A172 (cell line): ENCODE data around the gene PREX1. TPM values are rescaled to one million over a fixed set of nuclear protein-coding genes. Genes with fewer than 3 reads are reported as not detected.
"Not testable (repeated sequence)": the region's sequence is repeated elsewhere in the genome, so short reads cannot be mapped to it uniquely, and the experiment has no call there.

Experiments used
- DNase-seq: peaks from one replicate; pipeline ENCODE4 v3.0.0-alpha.2; 2015; ENCODE audit warnings: low spot score
- total RNA-seq: library from RNA; depleted of rRNA; stranded (reverse); fragments of >200 nt; shearing (Covaris generic); gene quantifications from 2 replicates; pipeline ENCODE4 v1.2.3, GENCODE V29; 2014

Gene PREX1
- total RNA-seq, 1 experiment from 2014 or later, result 12.2 TPM

GRCh38 chr20:48606841-48607543 lies 220.8 kb downstream of the PREX1 start:
- DNase-seq, result no peak

GRCh38 chr20:48606172-48606840 lies 221.5 kb downstream of the PREX1 start:
- no peak for DNase-seq

- no peak for DNase-seq
These were observed 222.2 kb downstream of the PREX1 start for GRCh38 chr20:48605364-48606171.

- DNase-seq, result no peak
These were observed 222.9 kb downstream of the PREX1 start for GRCh38 chr20:48604936-48605335.

GRCh38 chr20:48604426-48604825 lies 223.4 kb downstream of the PREX1 start:
- DNase-seq, result no peak

- DNase-seq, result no peak
These were observed 223.9 kb downstream of the PREX1 start for GRCh38 chr20:48603819-48604405.

GRCh38 chr20:48603116-48603818 lies 224.5 kb downstream of the PREX1 start:
- no peak for DNase-seq

GRCh38 chr20:48601798-48602197 lies 226.0 kb downstream of the PREX1 start:
- no peak for DNase-seq

GRCh38 chr20:48600470-48600945 lies 227.3 kb downstream of the PREX1 start:
- no peak for DNase-seq

- no peak for DNase-seq
These were observed 227.9 kb downstream of the PREX1 start for GRCh38 chr20:48599748-48600469.

GRCh38 chr20:48599106-48599747 lies 228.6 kb downstream of the PREX1 start:
- DNase-seq, result no peak

- DNase-seq, result not testable (repeated sequence)
These were observed 229.4 kb downstream of the PREX1 start for GRCh38 chr20:48598303-48598941.

- no peak for DNase-seq
These were observed 230.1 kb downstream of the PREX1 start for GRCh38 chr20:48597521-48598302.

- no peak for DNase-seq
These were observed 231.4 kb downstream of the PREX1 start for GRCh38 chr20:48596334-48596898.

- DNase-seq, result no peak
These were observed 232.1 kb downstream of the PREX1 start for GRCh38 chr20:48595495-48596333.

- DNase-seq, result no peak
These were observed 233.3 kb downstream of the PREX1 start for GRCh38 chr20:48594533-48594932.

GRCh38 chr20:48592107-48592940 lies 235.5 kb downstream of the PREX1 start:
- no peak for DNase-seq
